ENCODE data around the gene CALN1. TPM values are rescaled to one million over a fixed set of nuclear protein-coding genes. Genes with fewer than 3 reads are reported as not detected.

Gene CALN1
- total and polyA plus RNA-seq, 9 donors, result under 0.01 to 0.18 (median 0.13) TPM; not detected in 2

DNA sequence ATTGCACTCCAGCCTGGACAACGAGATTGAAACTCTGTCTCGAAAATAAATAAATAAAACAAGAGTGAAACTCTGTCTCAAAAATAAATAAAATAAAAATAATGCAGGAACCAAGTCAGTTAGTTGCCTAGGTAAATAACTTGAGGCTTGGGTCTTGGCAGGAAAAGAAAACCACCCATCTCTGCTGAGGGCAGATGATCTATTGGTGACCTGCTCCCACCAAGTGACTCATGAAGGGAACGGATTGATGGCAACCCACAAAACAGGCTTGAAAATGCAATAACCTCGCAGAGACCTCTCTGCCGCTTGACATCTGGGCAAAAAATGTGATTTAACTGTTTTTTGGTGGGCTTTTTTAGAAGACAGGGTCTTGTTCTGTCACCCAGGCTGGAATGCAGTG lies 86.6 kb downstream of the CALN1 start:
- 72 to 81% (median 80%) methylated on average over 5 of the region's 5 CpGs for WGBS, 3 donors
- Histone ChIP-seq H3K9me3 (no peaks in the 10 kb centered on the region), H3K27ac (no peak overlapping the region), H3K36me3 (no peaks in the 10 kb centered on the region), H3K4me1 (ENCODE audit: insufficient read depth) (no peaks in the 10 kb centered on the region), H3K4me3 (no peak overlapping the region), H3K27me3 (no peaks in the 10 kb centered on the region)
- DNase-seq, result no peak
- TF ChIP-seq CTCF (IDR thresholded peaks at IDR 0.05) (no peak), EP300 (IDR thresholded peaks at IDR 0.05) (no peak), POLR2A (IDR thresholded peaks at IDR 0.05) (no peak)
- intact Hi-C loops (cut with DNase I), result no loop called here

- H3K27me3 ChIP-seq, result no peaks in the 10 kb centered on the region
- no peak overlapping the region for H3K4me3 ChIP-seq
- no peaks in the 10 kb centered on the region for H3K36me3 ChIP-seq
- 67 to 83% (median 72%) methylated on average over 7 of the region's 7 CpGs for WGBS, 3 donors
- H3K9me3 ChIP-seq, result no peaks in the 10 kb centered on the region
- intact Hi-C loops (cut with DNase I), result no loop called here
- DNase-seq, result no peak
- no peak overlapping the region for H3K27ac ChIP-seq
- no peaks in the 10 kb centered on the region for H3K4me1 ChIP-seq (ENCODE audit: insufficient read depth)
- TF ChIP-seq CTCF (IDR thresholded peaks at IDR 0.05) (no peak), EP300 (IDR thresholded peaks at IDR 0.05) (no peak), POLR2A (IDR thresholded peaks at IDR 0.05) (no peak)
Observed at GRCh38 chr7:72321637-72322036, 90.5 kb downstream of the CALN1 start.

DNA sequence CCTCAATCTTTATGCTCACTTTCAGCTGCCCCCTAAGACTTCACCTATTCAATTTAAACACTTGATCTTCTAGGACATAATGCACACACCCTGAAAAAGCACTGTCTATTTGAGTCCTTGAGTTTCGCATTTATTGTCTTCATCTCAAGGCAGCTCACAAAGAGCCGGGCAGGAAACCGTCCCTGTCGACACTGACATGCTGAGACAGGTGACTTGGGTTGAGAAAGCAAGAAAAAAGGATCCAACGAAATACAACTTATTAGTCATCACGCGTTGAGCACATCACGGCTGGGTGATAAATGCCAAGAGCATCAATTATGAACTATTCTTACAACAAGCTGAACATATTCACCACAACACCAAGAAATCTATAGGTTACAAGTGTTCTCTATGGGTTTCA lies 91.1 kb downstream of the CALN1 start:
- no peaks in the 10 kb centered on the region for H3K36me3 ChIP-seq
- intact Hi-C loops (cut with DNase I), result no loop called here
- 86 to 89% (median 86%) methylated on average over 8 of the region's 8 CpGs for WGBS, 3 donors
- TF ChIP-seq POLR2A (IDR thresholded peaks at IDR 0.05) (no peak), CTCF (IDR thresholded peaks at IDR 0.05) (no peak), EP300 (IDR thresholded peaks at IDR 0.05) (no peak)
- no peak overlapping the region for H3K27ac ChIP-seq
- H3K27me3 ChIP-seq, result no peaks in the 10 kb centered on the region
- no peaks in the 10 kb centered on the region for H3K4me1 ChIP-seq (ENCODE audit: insufficient read depth)
- DNase-seq, result no peak
- no peaks in the 10 kb centered on the region for H3K9me3 ChIP-seq
- no peak overlapping the region for H3K4me3 ChIP-seq

GRCh38 chr7:72317341-72317740 lies 94.8 kb downstream of the CALN1 start:
- TF ChIP-seq CTCF (IDR thresholded peaks at IDR 0.05) (no peak), EP300 (IDR thresholded peaks at IDR 0.05) (no peak), POLR2A (IDR thresholded peaks at IDR 0.05) (no peak)

DNA sequence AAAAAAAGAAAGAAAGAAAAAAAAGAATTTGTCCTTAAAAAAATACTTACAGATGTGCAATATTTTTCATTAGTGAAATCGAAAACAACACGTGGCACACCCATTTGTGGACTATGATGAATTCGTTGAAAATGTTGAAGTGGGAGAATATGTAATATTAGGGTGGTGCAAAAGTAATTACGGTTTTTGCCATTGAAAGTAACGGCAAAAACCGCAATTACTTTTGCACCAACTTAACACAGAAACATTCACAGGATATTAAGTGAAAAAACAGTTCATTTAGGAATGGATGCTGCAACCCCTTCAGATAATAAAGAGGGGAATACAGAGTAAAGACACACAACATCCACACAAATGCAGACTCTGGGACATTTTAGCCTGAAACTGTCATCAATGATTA lies 96.0 kb downstream of the CALN1 start:
- no peak for TF ChIP-seq CTCF (IDR thresholded peaks at IDR 0.05)
- no peak for TF ChIP-seq POLR2A (IDR thresholded peaks at IDR 0.05)
- TF ChIP-seq EP300 (IDR thresholded peaks at IDR 0.05), result no peak
- no peaks in the 10 kb centered on the region for H3K27me3 ChIP-seq
- no peak overlapping the region for H3K4me3 ChIP-seq
- H3K9me3 ChIP-seq, result no peaks in the 10 kb centered on the region
- intact Hi-C loops (cut with DNase I), result no loop called here
- H3K4me1 ChIP-seq (ENCODE audit: insufficient read depth), result no peaks in the 10 kb centered on the region
- DNase-seq, result no peak
- H3K27ac ChIP-seq, result no peak overlapping the region
- 71 to 77% (median 75%) methylated on average over 6 of the region's 6 CpGs for WGBS, 3 donors
- no peaks in the 10 kb centered on the region for H3K36me3 ChIP-seq

More at GRCh38 chr7:72317341-72317740, 94.8 kb downstream of the CALN1 start:
- intact Hi-C loops (cut with DNase I), result no loop called here
- no peaks in the 10 kb centered on the region for H3K36me3 ChIP-seq
- no peaks in the 10 kb centered on the region for H3K27me3 ChIP-seq
- H3K4me1 ChIP-seq (ENCODE audit: insufficient read depth), result no peaks in the 10 kb centered on the region
- no peak overlapping the region for H3K27ac ChIP-seq
- WGBS, 3 donors, result 42 to 61% (median 52%) methylated on average over 2 of the region's 2 CpGs
- no peak for DNase-seq
- H3K4me3 ChIP-seq, result no peak overlapping the region
- H3K9me3 ChIP-seq, result no peaks in the 10 kb centered on the region

Data from ovary (tissue), 9 donors.